Activated gamma-delta T cell treated with Interleukin-2 at 50 U/mL for 16 hours (primary cell): ENCODE results near the gene TBC1D25.

Experiments
- DNase-seq: peaks from one replicate; pipeline ENCODE4 v3.0.0-alpha.2; 2020

The TBC1D25 gene

GRCh38 chrX:48573690-48574269, 34.3 kb downstream of the TBC1D25 start:
- DNase-seq = no peak

GRCh38 chrX:48574270-48575266, 35.1 kb downstream of the TBC1D25 start, which contains the start of gene RBM3:
Gene RBM3 (plus strand): TSS chrX:48574484. CDS start chrX:48575181, 697 bp downstream.
- DNase-seq = peak; percentile 91

DNA sequence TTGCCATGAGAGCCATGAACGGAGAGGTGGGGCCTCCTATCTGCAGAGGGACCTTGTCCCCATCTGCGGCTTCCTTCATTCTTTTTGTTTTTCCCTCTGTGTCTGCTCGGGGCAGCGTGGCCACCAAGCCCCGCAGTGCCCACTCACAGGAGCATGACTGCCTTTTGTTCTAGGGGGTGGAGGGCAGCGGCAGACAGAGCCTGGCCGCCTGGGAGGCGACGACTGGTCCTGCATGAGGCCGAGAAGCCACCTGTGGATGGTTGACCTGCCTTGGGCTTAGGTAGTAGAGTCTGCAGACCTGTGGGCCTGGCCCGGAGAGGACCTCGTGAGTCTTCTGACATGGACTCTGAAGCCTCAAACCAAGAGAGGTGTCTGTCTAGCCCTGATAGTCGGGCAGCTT, 36.1 kb downstream of the TBC1D25 start:
- DNase-seq = no peak

DNA sequence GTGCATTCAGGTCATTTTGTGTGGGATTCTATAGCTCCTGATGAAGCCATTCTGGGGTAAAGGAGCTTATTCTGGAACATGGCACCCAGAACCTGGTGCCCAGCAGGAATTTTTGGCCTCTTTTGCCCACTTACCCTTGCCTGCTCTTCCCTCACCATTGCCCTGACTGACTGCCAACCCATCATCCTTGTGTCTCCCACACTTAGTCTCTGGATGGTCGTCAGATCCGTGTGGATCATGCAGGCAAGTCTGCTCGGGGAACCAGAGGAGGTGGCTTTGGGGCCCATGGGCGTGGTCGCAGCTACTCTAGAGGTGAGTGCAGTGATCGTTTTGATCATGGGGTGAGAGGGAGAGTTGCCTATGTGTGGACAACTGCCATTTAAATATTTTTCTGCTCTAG, 36.6 kb downstream of the TBC1D25 start:
- no peak for DNase-seq

DNA sequence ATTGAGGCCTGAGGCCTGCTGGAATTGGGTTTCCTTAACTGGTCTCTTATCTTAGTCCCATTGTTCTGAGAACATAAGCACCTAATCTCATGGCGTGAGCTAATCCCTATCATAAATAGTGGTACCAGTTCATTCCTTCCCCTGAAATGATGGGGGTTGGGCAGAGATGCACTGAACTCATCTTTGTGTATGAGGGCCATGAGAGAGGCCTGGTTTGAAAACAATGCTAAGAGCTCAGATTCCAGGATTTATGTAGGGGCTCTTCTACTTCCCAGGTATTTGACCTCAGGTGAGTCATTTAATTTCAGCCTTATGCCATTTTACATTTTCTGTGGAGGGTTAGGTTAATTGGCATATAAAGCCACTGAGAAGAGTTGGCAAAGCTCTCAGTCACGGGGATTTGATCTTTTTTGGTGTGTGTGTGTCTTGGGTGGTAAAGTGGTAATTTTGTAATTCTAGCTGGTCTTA, 39.2 kb downstream of the TBC1D25 start:
- no peak for DNase-seq

DNA sequence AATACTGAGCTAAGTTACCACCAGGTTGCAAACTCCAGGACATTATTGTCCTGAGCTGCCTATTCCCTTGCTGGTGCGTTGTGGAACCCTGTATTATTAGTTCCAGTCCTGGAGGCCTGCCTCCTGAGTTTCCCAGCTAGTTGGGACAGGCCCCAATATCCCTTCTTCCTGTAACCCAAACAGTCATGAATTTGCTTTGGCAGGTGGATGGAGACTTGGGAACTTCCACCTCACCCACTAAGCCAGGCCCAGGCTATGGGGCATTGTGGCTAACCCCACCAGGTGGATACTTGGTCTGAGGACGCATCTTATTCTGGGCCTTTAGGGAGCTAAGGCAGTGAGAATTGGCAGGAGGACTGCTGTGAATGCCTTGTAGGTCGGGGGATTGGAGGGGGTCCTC, 39.7 kb downstream of the TBC1D25 start:
- no peak for DNase-seq

DNA sequence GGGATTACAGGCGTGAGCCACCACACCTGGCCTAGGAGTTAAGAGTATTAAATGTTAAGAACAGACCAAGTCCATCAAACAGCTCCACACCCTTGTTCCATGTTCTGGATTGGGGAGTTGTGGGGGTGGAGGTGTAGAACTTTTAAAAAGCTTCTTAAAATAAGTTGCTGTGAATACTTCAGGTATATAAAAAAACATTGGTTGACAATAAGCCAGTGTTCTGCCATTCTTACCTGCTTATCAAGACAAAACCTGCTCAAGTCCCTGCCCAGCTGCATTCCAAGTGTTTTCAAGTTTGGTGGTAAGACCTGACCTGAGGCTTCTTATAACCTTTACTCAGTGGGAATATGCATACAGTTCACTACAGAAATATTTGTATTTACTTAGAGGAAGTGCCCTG, 41.1 kb downstream of the TBC1D25 start:
- DNase-seq = no peak

DNA sequence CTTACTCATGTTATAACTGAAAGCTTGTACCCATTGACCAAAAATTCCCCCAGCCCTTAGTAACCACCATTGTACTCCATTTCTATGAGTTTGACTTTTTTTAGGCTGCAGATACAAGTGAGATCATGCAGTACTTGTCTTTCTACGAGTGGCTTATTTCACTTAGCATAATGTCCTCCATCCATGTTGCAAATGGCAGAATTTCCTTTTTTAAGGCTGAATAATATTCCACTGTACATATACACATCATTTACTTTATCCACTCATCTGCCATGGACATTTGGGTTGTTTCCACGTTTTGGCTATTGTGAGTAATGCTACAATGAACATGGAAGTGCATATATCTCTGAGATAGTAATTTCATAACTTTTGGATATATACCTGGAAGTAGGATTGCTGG, 45.2 kb downstream of the TBC1D25 start:
- DNase-seq = no peak

DNA sequence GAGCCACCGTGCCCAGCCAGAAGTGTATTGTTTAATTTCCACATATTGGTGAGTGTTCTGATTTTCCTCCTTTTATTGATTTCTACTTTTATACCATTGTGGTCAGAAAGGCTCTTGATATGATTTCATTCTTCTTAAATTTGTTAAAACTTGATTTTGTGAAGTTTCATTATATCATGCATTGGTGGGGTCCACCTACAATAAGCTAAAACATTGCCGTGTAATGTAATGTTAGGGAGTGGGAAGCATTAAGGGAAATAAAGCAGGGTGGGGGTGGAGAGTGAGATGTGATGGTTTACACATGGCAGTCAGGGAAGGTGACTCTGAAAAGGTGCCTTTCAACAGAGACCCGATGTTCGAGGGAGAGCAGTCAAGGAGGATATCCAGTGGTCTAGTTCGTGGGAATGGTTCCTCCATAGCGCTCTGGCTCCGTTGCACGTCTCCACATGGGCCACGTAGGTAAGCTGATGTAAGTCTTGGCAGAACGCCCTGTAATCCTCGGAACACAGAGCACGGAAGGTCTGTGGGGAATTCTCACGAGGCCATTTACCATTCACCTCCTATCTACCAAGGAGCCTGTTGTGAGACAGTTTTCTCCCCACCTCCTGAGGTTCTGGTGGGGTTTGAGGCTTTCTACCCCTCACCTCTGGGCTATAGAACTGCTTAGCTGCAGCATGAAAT, 50.1 kb downstream of the TBC1D25 start:
- DNase-seq = no peak

DNA sequence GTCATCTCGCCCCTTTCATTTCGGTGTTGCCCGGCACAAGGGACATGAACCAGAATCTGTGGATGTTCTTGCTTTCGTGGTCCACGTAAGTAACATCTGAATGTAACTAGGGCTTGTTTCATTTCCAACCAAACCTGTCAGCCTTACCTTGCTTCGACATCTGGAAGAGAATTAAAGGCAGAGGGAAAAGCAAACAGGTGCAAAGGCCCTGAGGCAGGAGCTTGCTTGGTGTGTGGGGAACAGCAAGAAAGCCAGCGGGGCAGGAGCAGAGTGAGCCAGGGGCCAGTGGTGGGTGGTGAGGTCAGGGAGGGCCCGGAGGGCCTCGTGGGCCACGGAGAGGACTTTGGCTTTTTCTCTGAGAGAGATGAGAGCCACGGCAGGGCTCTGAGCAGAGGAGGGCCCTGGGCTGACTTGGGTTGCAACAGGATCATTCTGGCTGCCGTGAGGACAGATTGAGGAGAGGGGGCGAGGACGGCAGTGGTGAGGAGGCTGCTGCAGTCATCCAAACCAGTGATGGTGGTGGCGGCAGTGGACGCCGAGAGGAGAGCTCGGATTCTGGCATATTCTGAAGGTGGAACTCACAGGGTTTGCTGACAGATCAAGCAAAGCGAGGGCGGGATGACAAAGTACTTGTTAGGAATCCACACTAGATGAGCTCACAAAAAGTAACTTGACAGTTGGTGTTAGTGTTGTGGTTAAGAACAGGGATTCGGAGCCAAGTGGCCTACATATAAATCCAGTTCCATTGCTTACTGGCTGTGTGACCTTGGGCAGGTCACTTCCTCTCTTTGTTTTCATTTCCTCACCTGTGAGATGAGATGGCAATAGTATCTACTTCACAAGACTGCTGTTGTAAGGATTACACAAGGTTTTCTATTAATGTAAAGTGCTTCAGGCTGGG, 50.9 kb downstream of the TBC1D25 start:
- DNase-seq = no peak

DNA sequence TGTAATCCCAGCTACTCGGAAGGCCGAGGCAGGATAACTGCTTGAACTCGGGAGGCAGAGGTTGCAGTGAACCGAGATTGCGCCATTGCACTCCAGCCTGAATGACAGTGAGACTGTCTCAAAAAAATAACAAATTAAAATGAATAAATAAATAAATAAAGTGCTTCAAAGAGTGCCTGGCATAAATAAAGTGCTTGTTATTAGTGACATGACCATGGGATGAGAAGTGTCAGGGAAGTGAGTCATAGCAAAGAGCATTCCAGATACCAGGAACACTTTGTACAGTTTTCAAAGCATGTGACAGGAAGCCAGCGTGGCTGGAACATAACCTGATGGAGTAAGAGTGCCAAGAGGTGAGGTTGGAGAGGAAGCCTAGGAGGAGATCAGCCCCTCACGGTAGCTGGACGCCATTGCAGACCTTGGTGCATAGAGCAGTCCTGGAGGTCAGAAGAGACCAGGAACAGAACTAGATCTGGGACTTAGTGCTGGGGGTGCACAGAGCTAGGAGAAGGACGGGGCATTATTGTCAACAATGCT, 51.8 kb downstream of the TBC1D25 start:
- no peak for DNase-seq

DNA sequence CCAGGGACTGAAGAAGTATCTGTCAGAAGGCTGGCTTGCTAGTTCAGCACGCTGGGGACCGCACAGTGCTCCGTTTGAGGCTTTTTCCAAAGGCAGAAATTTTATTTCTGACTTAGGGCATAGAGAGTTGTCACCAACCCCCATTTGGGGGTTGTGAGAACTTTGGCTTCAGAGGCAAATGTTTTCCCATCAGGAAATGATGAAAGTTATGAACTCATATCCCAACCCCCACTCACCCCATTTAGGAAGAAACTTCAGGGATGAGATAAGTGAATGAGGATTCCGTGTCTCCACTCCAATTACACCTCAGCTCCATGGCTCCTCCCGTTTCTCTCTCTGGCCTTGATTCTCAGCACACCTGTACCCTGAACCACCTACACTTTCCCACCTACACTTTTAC, 53.5 kb downstream of the TBC1D25 start:
- no peak for DNase-seq

- no peak for DNase-seq
Observed at GRCh38 chrX:48595929-48596328, 56.4 kb downstream of the TBC1D25 start.

GRCh38 chrX:48597353-48598264, 58.1 kb downstream of the TBC1D25 start, which contains the start of gene WDR13:
Gene WDR13 (plus strand): TSS chrX:48597492. CDS start chrX:48597997, 505 bp downstream.
- peak; percentile 85 for DNase-seq

GRCh38 chrX:48598614-48599013, 59.1 kb downstream of the TBC1D25 start:
- no peak for DNase-seq

DNA sequence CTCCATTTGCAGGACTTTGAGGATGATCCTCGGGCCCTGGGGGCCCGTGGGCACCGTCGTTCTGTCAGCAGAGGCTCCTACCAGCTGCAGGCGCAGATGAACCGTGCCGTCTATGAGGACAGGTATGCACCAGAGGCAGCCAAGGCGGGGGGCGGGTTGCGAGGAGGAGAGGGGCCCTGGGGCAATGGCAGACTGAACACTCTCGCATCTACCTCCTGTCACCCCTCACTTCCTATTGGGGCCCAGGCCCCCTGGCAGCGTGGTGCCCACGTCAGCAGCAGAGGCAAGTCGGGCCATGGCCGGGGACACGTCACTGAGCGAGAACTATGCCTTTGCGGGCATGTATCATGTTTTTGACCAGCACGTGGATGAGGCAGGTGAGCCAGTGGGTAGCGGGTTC, 59.8 kb downstream of the TBC1D25 start:
- no peak for DNase-seq

DNA sequence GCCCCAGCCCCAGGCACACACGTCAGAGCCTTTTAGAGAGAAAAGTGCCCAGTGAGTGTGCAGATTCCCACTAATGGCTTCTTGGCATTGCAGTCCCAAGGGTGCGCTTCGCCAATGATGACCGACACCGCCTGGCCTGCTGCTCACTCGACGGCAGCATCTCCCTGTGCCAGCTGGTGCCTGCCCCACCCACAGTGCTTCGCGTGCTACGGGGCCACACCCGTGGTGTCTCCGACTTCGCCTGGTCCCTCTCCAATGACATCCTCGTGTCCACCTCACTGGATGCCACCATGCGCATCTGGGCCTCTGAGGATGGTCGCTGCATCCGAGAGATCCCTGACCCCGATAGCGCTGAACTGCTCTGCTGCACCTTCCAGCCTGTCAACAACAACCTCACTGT, 60.7 kb downstream of the TBC1D25 start:
- DNase-seq = no peak

DNA sequence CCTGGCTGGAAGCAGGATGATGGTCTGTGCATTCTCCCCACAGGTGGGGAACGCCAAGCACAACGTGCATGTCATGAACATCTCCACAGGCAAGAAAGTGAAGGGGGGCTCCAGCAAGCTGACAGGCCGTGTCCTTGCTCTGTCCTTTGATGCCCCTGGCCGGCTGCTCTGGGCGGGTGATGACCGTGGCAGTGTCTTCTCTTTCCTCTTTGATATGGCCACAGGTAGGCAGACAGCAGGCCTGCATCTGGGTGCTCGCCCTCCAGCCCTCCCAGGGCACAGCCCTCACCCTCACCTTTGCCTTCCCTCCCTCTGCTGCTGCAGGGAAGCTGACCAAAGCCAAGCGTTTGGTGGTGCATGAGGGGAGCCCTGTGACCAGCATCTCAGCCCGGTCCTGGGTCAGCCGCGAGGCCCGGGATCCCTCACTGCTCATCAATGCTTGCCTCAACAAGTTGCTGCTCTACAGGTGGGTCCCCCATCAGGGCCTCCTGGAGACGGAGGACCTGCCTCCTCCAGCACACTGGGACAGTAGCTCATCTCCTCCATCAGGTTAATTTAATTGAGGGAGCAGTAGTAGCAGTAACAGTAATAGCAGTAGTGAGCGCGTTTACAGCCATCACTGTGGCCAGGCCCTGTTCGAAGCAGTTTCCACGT, 62.4 kb downstream of the TBC1D25 start:
- DNase-seq = no peak

DNA sequence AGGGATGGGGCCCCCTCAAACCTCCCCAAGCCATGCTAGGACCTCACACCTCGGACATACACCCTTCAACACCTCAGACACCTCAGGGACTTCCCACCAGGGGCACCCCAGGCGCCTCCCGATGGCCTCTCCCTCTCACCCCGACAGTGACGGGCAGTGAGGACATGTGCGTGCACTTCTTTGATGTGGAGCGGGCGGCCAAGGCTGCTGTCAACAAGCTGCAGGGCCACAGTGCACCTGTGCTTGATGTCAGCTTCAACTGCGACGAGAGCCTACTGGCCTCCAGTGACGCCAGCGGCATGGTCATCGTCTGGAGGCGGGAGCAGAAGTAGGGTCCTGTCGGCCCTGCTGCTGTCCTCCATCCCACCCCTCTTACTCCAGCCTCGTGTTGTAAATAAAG, 65.2 kb downstream of the TBC1D25 start:
- DNase-seq = no peak

DNA sequence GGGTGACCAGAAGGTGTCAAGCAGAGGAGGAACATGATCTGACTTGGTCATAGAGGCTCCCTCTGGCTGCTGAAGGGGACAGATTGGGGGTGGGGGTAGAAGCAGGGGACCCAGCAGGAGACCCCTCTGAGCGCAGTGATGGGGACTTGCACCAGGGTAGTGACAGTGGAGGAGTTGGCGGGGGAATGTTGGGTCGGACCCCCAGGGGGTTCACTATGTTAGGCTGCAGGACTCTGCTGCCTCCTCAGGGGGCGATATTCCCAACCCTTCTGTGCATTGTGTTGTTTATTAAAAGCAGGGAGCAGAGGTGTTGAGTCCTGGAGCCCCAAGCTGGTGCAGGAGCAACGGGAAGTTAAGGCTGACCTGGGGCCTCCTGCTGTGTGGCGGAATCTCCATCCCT, 66.6 kb downstream of the TBC1D25 start:
- DNase-seq = no peak
